Measurements from ENCODE around the gene MTOR.
"Not testable (repeated sequence)": the region's sequence is repeated elsewhere in the genome, so short reads cannot be mapped to it uniquely, and the experiment has no call there.

MTOR gene

DNA sequence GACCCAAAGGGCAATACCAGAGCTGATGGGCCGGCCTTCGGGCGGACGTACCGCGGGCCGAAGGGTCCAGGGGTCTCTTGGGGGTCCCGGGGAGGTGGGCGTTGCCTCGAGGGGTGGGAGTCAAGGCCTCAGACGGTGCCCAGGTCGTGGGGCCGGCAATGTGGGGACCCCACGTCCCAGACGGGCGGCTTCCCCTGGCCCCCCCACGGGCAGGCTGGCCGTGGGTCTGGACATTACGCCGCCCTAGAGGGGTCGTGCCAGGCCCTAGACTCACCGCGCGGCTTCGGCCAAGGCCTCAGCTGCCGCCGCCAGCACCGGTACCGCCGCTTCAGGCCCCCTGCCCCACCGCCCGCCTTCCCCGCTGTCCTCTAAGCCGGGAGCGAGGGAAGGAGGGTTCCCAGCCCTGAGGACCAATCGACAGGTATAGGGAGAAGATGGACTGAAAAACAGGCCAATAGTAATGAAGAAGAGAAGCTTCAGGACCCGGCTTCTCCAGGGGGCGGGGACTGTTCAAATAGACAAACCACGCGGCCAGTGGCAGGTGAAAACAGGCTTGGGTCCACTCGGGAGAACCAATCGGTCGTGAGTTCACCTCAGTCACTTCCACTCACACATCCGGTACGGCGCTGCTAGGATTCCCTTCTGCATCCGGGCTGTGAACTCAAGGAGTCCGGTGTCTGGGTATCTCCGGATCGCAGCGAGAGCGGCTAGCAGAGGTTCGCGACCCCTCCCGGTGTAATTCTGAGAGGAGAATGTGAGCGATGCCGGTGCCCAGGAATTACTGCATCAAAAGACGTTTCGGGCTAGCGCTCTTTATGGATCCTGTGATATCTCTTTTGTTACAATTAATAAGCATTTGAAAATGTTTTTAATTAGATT lies at the start of gene MTOR:
Gene MTOR, minus strand, starts transcription at position 381 of the 879 bp plus-strand sequence. CDS start 3,142 bp downstream, outside the sequence.
- peak; percentile 100 for DNase-seq

DNA sequence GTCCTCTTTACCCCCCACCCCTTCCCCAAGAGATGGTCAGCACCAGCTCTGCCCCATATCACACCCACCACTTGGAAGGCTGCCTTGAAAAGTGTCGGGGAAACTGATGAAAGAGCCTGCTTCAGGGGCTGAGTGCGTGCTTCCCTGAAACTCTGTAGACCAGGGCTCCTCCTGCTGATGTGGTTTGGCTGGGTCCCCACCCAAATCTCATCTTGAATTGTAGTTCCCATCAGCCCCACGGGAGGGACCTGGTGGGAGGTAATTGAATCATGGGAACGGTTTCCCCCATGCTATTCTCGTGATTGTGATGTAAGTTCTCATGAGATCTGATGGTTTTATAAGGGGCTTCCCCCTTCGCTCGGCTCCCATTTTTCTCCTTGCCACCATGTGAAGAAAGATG lies 47.0 kb upstream of the MTOR start:
- DNase-seq, result no peak

DNA sequence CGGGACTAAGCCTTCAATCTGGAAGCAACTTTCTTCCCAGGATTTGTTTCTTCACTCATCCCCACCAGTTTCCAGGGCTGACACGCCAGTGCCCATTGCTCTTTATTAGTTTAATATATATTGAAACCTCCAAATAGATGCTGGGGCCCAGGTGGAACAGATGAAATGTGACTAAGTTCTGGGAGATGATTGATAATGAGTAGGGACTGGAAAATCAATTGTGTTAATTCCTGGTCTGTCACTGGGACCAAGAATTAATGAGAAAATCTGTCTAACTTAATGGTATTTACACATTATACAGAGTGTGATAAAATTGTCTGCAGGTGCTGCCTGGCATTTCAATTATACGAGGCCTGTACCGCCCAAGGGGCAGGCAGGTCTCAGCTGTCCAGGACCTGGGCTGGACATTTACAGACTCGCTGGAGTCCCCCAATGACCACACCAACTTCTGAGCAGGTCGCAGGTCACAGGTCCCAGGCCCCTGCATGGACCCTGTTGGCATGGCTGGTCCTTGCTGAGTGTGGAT lies 46.4 kb upstream of the MTOR start:
- DNase-seq, result no peak

DNA sequence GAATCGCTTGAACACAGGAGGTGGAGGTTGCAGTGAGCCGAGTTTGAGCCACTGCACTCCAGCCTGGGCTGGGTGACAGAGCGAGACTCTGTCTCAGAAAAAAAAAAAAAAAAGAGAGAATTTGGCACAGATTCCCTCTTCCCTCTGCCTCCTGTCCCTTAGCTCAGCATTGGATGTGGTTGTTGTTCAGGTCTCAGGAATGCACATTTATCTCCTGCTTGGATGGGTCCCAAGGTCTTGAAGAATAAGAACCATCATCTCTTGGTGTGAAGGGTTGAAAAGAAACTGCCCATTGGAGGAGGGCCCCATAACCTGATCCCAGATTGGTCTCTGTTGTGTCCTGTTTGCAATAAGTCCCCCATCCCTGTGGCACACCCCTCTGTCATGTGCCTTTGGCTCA lies 45.5 kb upstream of the MTOR start:
- DNase-seq, result no peak

DNA sequence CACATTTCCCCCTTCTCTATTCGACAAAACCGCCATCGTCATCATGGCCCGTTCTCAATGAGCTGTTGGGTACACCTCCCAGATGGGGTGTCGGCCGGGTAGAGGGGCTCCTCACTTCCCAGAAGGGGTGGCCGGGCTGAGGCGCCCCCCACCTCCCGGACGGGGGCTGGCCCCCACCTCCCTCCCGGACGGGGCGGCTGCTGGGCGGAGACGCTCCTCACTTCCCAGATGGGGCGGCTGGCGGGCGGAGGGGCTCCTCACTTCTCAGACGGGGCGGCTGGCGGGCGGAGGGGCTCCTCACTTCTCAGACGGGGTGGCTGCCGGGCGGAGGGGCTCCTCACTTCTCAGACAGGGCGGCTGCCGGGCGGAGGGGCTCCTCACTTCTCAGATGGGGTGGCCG lies 43.2 kb upstream of the MTOR start:
- DNase-seq, result not testable (repeated sequence)

DNA sequence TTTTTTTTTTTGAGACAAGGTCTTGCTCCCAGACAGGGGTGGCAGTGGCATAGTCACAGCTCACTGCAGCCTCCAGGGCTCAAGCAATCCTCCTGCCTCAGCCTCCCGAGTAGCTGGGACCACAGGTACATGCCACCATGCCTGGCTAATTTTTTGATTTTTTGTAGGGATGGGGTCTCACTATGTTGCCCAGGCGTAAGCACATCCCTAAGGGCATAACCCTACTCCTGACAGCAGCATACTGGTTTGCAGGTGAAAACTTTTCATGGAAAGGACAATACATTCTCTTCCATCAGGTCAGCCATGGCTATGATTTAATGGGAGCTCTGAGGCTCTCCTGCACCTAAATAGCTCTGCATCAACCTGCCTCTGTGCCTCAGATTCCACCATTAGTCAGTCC lies 40.0 kb upstream of the MTOR start:
- no peak for DNase-seq

DNA sequence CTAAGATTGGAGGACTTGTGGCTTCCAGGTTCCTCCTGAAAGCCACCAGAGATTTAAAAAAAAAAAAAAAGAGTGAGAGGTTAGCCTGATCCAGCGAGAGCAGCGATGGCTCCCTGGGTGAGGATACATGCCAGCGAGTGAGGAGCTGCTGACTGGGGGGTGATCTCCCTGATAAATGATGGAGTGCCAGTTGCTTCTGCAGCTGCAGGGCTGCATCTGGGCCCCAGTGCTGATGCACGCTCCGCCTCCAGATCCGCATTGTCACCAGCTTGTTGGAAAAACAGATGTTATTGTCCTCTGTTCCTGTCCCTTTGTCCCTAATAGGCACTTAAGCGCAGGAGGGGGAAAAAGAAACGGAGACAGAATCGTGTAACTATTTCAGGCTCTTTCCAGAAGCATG lies 39.2 kb upstream of the MTOR start:
- no peak for DNase-seq

DNA sequence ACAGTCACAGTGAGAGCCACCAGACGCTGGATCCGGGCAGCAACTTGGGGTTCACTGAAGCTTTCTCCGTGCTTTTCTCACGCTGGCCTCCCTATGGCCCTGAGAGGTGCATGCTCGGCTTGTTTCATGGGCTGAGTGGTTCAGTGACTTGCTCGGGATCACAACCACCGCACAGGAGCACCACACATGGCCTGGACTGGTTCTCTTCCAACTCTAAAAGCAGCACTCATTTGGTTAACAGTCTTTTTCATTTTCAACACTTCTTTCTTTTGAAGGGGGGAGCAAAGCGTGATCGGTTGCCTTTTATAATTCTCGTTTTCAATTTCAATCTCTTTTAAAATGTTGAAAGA lies 36.8 kb upstream of the MTOR start:
- no peak for DNase-seq

DNA sequence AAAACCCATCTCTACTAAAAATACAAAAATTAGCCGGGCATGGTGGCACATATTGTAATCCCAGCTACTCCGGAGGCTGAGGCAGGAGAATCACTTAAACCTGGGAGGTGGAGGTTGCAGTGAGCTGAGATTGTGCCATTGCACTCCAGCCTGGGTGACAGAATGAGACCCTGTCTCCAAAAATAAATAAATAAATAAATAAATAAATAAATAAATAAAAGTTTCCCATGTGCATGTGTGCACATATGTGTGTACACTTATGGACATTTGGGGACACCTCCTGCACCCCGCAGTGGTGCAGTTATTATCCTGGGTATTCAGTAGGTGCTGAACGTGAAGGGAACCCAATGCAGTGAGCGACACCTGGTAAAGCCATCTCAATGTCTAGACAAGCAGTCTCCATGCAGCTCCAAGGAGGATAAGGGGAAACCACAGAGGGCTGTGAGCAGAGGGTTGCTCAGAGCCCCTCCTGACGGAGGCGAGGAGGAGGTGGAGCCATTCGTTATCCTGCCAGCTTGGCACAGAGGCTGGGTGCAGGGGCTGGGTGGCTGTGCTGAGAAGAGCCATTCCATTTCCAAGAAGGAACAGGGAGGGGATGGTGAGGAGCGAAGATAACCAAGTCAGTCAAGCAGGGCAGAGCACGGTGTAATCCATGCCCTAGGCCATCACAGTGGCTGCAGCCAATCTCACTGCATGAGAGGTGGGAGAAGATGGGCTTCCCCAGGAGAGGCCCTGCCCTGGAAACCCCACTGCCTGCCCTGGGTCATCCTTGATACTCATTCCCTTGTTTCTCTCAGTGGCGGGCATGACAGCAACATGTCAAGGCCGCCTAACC lies 36.3 kb upstream of the MTOR start:
- peak; percentile 75 for DNase-seq

DNA sequence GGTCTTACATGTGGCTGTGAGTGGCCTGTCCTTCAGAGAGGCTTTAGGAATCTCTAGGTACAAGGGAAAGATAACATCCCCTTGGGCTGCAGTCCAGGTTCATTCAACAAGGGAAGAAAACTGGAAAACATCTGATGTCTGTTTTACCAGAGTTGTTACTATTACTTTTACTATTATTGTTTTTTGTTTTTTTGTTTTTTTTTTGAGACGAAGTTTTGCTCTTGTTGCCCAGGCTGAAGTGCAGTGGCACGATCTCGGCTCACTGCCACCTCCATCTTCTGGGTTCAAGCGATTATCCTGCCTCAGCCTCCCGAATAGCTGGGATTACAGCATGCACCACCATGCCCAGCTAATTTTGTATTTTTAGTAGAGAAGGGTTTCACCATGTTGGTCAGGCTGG lies 35.4 kb upstream of the MTOR start:
- DNase-seq, result not testable (repeated sequence)

DNA sequence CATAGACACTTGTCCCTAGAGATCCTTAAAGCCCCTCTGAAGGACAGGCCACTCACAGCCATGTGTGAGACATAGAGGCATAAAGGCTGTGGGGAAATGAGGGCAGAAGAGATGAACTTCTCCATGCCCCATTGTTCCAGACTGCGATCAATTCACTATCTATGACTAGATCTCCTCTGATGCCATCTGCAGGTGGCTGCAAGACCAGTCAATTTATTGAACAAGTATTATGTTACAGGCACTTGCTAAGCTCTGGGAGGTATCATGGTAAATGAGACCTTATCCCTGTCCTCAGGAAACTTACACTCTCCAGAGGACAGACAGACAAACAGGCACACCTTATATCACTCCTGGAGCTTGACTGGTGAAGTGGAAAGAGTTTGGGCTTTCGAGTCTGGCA lies 33.6 kb upstream of the MTOR start:
- no peak for DNase-seq

DNA sequence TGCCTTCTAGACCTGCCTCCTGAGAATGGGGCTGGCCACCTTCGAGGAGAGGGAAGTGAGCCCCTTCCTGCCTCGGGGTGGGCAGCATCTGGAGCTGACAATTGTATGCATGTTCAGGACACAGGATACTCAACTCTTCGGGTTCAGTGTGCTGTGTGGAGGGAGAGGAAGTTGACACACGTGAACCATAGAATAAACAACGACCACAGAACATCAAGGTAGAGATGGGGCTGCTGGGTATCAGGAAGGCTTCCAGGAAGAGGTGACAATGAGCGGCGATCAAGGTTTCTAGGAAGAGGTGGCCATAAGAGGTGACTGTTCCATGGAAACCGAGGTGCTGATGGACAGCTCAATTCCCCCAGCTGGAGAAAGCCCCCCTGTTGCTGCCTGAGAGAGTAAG lies 32.6 kb upstream of the MTOR start:
- DNase-seq, result no peak

DNA sequence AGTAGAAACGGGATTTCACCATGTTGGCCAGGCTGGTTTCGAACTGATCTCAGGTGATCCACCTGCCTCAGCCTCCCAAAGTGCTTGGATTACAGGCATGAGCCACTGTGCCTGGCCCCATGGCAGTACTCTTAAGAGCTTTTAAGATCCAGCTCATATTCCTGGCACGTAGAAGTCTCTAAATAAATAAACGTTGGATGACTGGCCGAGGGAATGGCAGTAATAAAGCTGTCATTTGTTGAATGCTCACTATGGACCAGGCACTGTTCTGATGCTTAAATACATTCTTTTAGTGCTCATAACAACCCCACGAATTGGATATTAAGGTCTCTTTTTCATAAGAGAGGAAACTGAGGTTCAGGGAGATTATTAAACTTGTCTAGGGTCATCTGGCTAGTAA lies 31.5 kb upstream of the MTOR start:
- DNase-seq, result no peak

DNA sequence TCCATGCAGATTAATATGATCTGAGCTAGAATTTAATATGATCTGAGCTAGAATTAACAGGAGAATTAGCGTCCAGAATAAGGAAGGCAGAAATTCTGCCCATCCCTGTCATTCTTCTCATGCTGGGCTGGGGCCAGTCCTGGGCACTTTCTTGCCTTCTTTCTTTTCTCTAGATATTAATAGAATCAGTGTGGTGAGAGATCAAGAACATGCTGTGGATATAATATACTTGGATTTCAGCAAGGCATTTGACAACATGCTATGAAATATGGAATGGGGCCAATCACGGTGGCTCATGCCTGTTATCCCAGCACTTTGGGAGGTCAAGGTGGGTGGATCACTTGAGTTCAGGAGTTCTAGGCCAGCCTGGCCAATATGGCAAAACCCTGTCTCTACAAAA lies 28.7 kb upstream of the MTOR start:
- DNase-seq, result no peak

DNA sequence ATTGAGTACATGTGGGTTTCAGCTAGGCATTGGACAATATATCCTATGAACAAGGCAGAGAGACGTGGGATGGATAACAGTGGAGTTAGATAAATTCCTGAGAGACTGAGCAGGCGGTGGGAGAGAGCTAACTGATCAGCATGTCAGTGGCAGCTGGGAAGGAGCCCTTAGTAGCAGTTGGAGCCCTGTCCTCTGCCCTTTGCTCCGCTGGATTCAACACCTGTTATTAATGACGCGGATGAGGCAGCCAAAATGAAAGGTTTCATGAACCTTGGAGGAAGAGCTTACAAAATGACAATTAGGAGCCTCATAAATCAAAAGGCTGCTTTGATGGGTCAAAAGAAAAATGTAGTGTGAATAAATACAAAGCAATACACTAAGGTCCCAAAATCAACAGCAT lies 26.7 kb upstream of the MTOR start:
- DNase-seq, result no peak

DNA sequence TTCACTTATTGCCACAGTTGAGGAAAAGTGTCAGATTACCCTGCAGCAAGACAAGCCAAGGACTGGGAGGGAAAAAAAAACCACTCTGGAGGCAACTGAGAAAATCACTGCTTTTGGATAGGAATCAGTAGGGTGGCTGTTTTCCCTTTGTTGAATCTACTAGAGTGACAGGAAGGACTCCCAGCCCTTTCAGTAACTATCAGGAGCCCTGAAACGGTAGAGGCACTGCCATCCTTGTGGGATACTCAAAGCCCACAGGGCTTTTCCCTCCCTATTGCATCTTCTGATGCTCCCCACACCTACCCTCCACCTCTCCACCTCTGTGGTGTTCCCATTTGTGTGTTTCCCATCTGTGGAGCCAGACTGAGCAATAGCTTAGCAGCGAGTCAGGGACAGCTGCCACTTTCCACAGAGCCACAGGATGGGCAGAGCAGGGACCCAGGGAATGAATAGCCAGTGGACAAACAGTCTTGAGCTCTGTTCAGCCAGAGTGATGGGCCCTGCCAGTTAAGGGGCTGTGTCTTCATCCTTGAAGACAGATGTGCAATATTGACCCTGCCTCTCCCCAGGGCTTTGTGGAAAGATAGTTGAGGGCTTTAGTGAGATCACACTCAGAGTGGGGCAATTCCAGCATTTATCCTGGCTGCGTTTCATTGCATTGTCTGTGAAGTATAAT lies 24.5 kb upstream of the MTOR start:
- no peak for DNase-seq

DNA sequence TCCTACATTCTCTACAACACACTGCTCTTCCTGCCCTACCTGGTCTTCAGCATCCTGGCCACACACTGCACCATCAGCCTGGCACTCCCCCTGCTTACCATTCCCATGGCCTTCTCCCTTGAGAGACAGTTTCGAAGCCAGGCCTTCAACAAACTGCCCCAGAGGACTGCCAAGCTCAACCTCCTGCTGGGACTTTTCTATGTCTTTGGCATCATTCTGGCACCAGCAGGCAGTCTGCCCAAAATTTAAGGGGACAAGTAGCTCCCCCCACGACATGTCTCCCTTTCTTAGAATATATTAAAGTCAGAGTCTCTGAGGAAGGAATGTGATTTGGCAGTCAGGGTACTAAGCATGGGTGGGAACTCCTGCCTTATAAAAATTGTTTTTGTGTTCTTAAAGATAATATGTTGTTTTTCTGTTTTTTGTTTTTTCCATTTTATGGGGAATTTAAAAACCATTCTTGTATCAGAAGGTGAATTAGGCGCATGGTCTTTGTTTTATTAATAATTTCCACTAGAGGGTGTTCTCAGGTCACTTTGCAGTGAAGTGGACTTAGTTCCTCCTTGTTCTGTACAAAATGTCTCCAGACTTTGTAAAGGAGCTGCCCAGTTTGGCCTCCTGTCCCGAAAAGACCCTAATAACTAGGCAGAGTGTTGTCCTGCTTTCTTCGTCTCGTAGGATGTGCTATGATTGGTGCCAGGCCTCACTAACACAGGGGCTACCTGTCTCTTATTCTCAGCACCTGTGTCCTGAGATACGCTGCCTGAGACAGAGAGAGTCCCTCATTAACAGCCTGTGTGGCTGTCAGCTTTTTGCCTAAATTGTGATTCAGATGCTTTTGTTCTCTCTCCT lies 23.8 kb upstream of the MTOR start:
- DNase-seq, result peak; percentile 41

DNA sequence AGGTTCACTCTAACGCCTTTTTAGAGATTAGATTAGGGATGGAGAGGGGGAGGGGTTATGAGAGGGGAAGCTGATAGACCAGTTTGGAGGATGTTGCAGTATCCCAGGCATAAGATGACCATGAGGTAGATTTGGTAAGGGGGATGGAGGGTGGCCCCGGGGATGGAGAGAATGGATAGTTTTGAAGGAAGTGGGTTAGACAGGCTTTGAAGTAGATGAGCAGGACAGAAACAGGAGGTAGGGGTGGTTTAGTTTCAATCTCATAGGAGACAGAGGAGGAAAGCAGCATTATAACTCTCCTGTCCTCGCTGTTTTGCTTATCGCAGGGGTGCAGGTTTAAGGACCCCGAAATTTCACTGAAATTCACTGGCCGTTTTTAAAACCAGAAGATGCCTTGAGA lies 22.4 kb upstream of the MTOR start:
- DNase-seq, result no peak

DNA sequence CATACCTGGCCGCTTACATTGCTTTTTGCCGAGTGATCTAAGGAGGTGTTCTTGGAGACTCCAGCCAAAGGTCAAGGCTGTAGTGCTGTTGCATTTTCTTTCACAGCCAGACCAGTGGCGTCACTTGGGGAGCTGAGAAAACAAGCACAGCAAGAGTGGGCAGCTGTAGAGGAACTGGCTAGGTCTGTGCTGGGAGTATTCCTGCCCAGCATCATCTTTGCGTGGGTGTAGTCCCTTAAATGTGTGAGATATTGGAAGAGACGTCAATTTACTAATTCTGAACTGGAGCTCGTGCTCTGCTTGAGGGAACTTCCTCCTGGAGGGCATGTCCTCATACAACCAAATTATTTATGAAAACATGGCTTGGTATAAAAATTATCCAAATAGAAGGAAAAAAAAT lies 20.8 kb upstream of the MTOR start:
- DNase-seq, result no peak

DNA sequence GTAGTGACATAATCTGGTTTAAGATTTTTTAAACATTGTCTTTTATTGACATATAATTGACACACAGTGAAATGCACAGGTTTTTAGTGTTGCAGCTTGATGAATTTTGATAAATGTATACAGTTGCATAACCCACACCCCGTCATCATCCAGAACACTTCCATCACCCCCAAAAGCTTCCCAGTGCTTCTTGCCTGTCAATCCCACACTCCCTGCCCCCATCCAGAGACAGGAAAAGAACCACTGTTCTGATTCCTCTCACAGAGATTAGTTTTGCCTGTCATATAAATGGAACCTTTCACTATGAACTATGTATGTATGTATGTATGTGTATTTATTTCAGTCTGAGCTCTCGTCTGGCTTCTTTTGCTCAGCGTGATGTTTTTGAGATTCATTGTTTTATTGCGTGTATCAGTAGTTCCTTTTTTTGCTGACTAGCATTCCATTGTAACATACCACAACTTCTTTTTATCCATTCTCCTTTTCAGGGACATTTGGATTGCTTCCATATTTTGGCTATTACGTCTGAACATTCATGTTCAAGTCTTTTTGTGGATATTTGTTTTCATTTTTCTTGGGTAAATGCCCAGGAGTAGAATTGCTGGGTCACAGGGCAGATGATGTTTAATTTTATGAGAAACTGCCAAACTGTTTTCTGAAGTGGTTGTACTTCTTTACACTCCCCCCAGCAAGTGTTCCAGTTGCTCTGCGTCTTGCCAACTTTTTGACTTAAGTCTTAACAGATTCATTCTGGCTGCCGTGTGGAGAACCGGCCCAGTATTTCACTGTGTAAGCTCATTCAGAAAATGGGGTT lies 19.4 kb upstream of the MTOR start:
- no peak for DNase-seq

DNA sequence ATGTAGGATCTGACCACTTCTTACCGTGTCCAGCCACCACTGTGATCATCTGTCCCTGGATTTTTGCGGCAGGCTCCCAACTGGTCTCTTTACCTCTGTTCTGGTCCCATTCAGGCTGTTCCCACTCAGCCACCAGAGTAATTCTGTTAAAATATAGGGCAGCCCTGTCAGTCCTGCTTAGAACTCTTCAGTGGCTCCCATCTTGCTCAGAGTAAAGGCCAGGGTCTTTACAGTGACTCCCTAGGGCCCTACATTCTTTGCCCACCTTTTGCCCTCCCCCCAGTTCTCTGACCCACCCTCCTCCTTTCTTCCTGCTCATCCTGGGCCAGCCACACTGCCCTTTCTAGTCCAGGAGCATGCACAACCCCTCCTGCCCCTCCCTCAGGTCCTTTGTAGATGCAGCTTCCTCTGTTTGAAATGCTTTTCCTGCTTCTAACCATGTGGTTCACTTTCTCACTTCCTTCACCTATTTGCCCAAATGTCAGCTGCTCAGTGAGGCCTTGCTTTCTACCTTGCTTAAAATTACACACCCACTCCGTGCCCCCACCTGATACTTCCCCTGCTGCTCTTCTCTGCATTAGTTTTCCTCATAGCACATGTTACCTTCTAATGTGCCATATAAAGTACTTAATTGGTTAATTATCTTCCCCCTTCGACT lies 18.5 kb upstream of the MTOR start:
- no peak for DNase-seq
